Measurements from ENCODE around the gene WNK4. TPM values are rescaled to one million over a fixed set of nuclear protein-coding genes. Genes with fewer than 3 reads are reported as not detected.

Gene WNK4
- total RNA-seq, 2 experiments from 2014 or later, result 0.42 to 0.74 TPM

GRCh38 chr17:42781639-42782165 lies 1.3 kb downstream of the WNK4 start:
- Histone ChIP-seq H3K27ac (ENCODE audit: low read depth in 1 of 2, low read length in 2 of 2) (no peak overlapping the region), H3K4me3 (ENCODE audit: low read length) (no peak overlapping the region), H3K4me1 (ENCODE audit: insufficient read depth, low read length) (peaks cover 30% of the 10 kb centered on the region), H3K27me3 (ENCODE audit: control insufficient read depth in 1 of 2, insufficient read depth in 2 of 2, low read length in 2 of 2) (peaks cover 61 to 63% of the 10 kb centered on the region in 2 experiments), H3K36me3 (ENCODE audit: insufficient read depth, low read length) (peaks cover 30% of the 10 kb centered on the region), H3K9me3 (ENCODE audit: control insufficient read depth in 1 of 2, insufficient read depth in 1 of 2, low read length in 2 of 2) (peaks cover 0 to 27% of the 10 kb centered on the region in 2 experiments)
- H3K4me3 Mint-ChIP-seq, result no peak overlapping the region
- intact Hi-C loops (cut with DNase I, micrococcal nuclease), result no loop called here
- no peak for ATAC-seq (ENCODE audit: poor library complexity)
- no peak for TF ChIP-seq CTCF (IDR thresholded peaks at IDR 0.05)
- H3K4me1 Mint-ChIP-seq (ENCODE audit: low read depth), result peaks cover 36% of the 10 kb centered on the region
- H3K27me3 Mint-ChIP-seq, result peaks cover 59% of the 10 kb centered on the region
- H3K9me3 Mint-ChIP-seq, result no peaks in the 10 kb centered on the region
- peaks cover 34% of the 10 kb centered on the region for H3K36me3 Mint-ChIP-seq (ENCODE audit: low read depth)
- ChIA-PET POLR2A (no interaction called here), CTCF (no interaction called here)
- H3K27ac Mint-ChIP-seq, result no peak overlapping the region
- no peak for DNase-seq

GRCh38 chr17:42782166-42783061 lies 2.0 kb downstream of the WNK4 start:
- H3K36me3 Mint-ChIP-seq (ENCODE audit: low read depth), result peaks cover 27% of the 10 kb centered on the region

More at GRCh38 chr17:42782166-42783061, 2.0 kb downstream of the WNK4 start:
- Mint-ChIP-seq H3K4me1 (ENCODE audit: low read depth) (peaks cover 36% of the 10 kb centered on the region), H3K27ac (no peak overlapping the region), H3K27me3 (peaks cover 65% of the 10 kb centered on the region), H3K9me3 (no peaks in the 10 kb centered on the region), H3K4me3 (no peak overlapping the region)
- Histone ChIP-seq H3K4me3 (ENCODE audit: low read length) (no peak overlapping the region), H3K27ac (ENCODE audit: low read depth in 1 of 2, low read length in 2 of 2) (no peak overlapping the region), H3K27me3 (ENCODE audit: control insufficient read depth in 1 of 2, insufficient read depth in 2 of 2, low read length in 2 of 2) (peaks cover 61 to 63% of the 10 kb centered on the region in 2 experiments), H3K9me3 (ENCODE audit: control insufficient read depth in 1 of 2, insufficient read depth in 1 of 2, low read length in 2 of 2) (peaks cover 0 to 27% of the 10 kb centered on the region in 2 experiments), H3K4me1 (ENCODE audit: insufficient read depth, low read length) (peaks cover 30% of the 10 kb centered on the region), H3K36me3 (ENCODE audit: insufficient read depth, low read length) (peaks cover 25% of the 10 kb centered on the region)
- ChIA-PET CTCF (no interaction called here), POLR2A (no interaction called here)
- ATAC-seq (ENCODE audit: poor library complexity), result no peak
- no peak for TF ChIP-seq CTCF (IDR thresholded peaks at IDR 0.05)
- DNase-seq, result no peak
- intact Hi-C loops (cut with DNase I, micrococcal nuclease), result no loop called here
